Measurements from ENCODE around the gene LAMA5. TPM values are rescaled to one million over a fixed set of nuclear protein-coding genes. Genes with fewer than 3 reads are reported as not detected.

Gene LAMA5
- polyA plus RNA-seq, 1 donor (not counting 4 experiments of a cell fraction or from before 2014, with no cell fraction given) = 8.7 TPM

GRCh38 chr20:62393335-62393665 lies 26.2 kb upstream of the LAMA5 start:
- no peak for TF ChIP-seq CTCF (optimal IDR thresholded peaks at IDR 0.05 in 1 of 3, IDR thresholded peaks at IDR 0.05 in 1 of 3, conservative IDR thresholded peaks at IDR 0.05 in 1 of 3; ENCODE audit: extremely low read depth in 1 of 3, insufficient read depth in 2 of 3, low read length in 3 of 3)
- no peak for TF ChIP-seq EZH2 (IDR thresholded peaks at IDR 0.05; ENCODE audit: low read length)
- H3K27ac ChIP-seq (ENCODE audit: control insufficient read depth, insufficient read depth, low read length) = no peak overlapping the region

GRCh38 chr20:62392621-62393334 lies 25.7 kb upstream of the LAMA5 start:
- FAIRE-seq = no peak
- no peak for DNase-seq (ENCODE audit: low read depth, low spot score)
- Histone ChIP-seq H3K9me1 (ENCODE audit: control insufficient read depth, extremely low read depth, insufficient read depth, low read length) (no peaks in the 10 kb centered on the region), H3K9me3 (ENCODE audit: control insufficient read depth, low read depth, low read length) (no peaks in the 10 kb centered on the region), H3K79me2 (ENCODE audit: control insufficient read depth, insufficient read depth, low read length) (peaks cover 25% of the 10 kb centered on the region), H4K20me1 (ENCODE audit: control insufficient read depth, extremely low read depth, insufficient read depth, low read length) (peaks cover 10% of the 10 kb centered on the region), H3K9ac (ENCODE audit: control insufficient read depth, extremely low read depth, insufficient read depth, low read length) (no peak overlapping the region), H2AFZ (ENCODE audit: control insufficient read depth, low read length) (no peak overlapping the region), H3K36me3 (ENCODE audit: control insufficient read depth in 2 of 2, extremely low read depth in 1 of 2, insufficient read depth in 2 of 2, low read length in 2 of 2) (peaks cover 23 to 25% of the 10 kb centered on the region in 2 experiments), H3K27me3 (ENCODE audit: control insufficient read depth, extremely low read depth, insufficient read depth, low read length) (no peaks in the 10 kb centered on the region), H3K27ac (ENCODE audit: control insufficient read depth, insufficient read depth, low read length) (no peak overlapping the region), H3K4me2 (ENCODE audit: control insufficient read depth, extremely low read depth, insufficient read depth, low read depth, low read length) (no peak overlapping the region), H3K4me3 (ENCODE audit: control insufficient read depth in 2 of 3, extremely low read depth in 1 of 3, insufficient read depth in 2 of 3, low read depth in 1 of 3, low read length in 3 of 3) (no peak overlapping the region), H3K4me1 (ENCODE audit: control insufficient read depth, extremely low read depth, insufficient read depth, low read length) (peaks cover 9% of the 10 kb centered on the region)
- dilution Hi-C loops (cut with MboI; ENCODE audit: extremely low pct_ligation_motif_present, low sequenced_read_pairs) = no loop called here
- TF ChIP-seq CTCF (optimal IDR thresholded peaks at IDR 0.05 in 1 of 3, IDR thresholded peaks at IDR 0.05 in 1 of 3, conservative IDR thresholded peaks at IDR 0.05 in 1 of 3; ENCODE audit: extremely low read depth in 1 of 3, insufficient read depth in 2 of 3, low read length in 3 of 3) (no peak), EZH2 (IDR thresholded peaks at IDR 0.05; ENCODE audit: low read length) (no peak)

More at GRCh38 chr20:62393335-62393665, 26.2 kb upstream of the LAMA5 start:
- Histone ChIP-seq H3K4me1 (ENCODE audit: control insufficient read depth, extremely low read depth, insufficient read depth, low read length) (peaks cover 4% of the 10 kb centered on the region), H3K27me3 (ENCODE audit: control insufficient read depth, extremely low read depth, insufficient read depth, low read length) (no peaks in the 10 kb centered on the region), H3K9me3 (ENCODE audit: control insufficient read depth, low read depth, low read length) (no peaks in the 10 kb centered on the region), H3K36me3 (ENCODE audit: control insufficient read depth in 2 of 2, extremely low read depth in 1 of 2, insufficient read depth in 2 of 2, low read length in 2 of 2) (peaks cover 20 to 23% of the 10 kb centered on the region in 2 experiments), H4K20me1 (ENCODE audit: control insufficient read depth, extremely low read depth, insufficient read depth, low read length) (peaks cover 10% of the 10 kb centered on the region), H3K9me1 (ENCODE audit: control insufficient read depth, extremely low read depth, insufficient read depth, low read length) (no peaks in the 10 kb centered on the region), H3K4me2 (ENCODE audit: control insufficient read depth, extremely low read depth, insufficient read depth, low read depth, low read length) (no peak overlapping the region), H3K79me2 (ENCODE audit: control insufficient read depth, insufficient read depth, low read length) (peaks cover 19% of the 10 kb centered on the region), H3K4me3 (ENCODE audit: control insufficient read depth in 2 of 3, extremely low read depth in 1 of 3, insufficient read depth in 2 of 3, low read depth in 1 of 3, low read length in 3 of 3) (no peak overlapping the region), H2AFZ (ENCODE audit: control insufficient read depth, low read length) (no peak overlapping the region), H3K9ac (ENCODE audit: control insufficient read depth, extremely low read depth, insufficient read depth, low read length) (no peak overlapping the region)
- FAIRE-seq (no peak), DNase-seq (ENCODE audit: low read depth, low spot score) (no peak)
- dilution Hi-C loops (cut with MboI; ENCODE audit: extremely low pct_ligation_motif_present, low sequenced_read_pairs) = no loop called here

All from keratinocyte (primary cell).